ENCODE measurements around the gene PTPRD. TPM values are rescaled to one million over a fixed set of nuclear protein-coding genes. Genes with fewer than 3 reads are reported as not detected.

Gene PTPRD
- total RNA-seq, 1 experiment from 2014 or later = not detected

DNA sequence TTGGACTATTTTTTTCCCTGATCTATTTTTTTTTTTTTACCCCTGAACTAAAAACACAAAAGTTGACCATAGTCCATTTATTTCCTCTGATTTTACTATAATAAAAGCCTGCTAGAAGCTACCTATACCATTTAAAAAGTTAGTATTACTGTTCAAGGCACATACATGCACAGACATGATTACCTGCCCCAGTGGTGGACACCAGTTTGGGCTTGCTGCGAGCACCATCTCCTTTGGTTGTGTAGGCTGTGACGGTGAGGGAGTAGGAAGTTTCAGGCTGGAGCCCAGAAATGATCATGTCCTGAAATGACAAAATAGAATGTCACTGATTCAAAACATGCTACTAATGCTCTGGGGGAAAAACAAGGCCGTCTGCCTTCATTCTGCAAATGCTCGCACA, 2120.1 kb downstream of the PTPRD start:
- Histone ChIP-seq H3K9me3 (ENCODE audit: control insufficient read depth, insufficient read depth, low read depth, low read length) (no peaks in the 10 kb centered on the region), H3K27me3 (ENCODE audit: control insufficient read depth, insufficient read depth, low read length) (no peaks in the 10 kb centered on the region), H3K36me3 (ENCODE audit: control insufficient read depth, insufficient read depth, low read length) (no peaks in the 10 kb centered on the region), H3K27ac (ENCODE audit: low read length) (no peak overlapping the region), H3K4me1 (ENCODE audit: control insufficient read depth, insufficient read depth, low read length) (no peaks in the 10 kb centered on the region), H3K4me3 (ENCODE audit: low read depth in 2 of 2, low read length in 2 of 2) (no peak overlapping the region)
- ATAC-seq (no peak), DNase-seq (ENCODE audit: low read depth, low spot score) (no peak)
- in situ Hi-C loops (cut with HindIII; ENCODE audit: low pct_unique_long_range_greater_than_20kb, low sequenced_read_pairs) (no loop called here), intact Hi-C loops (cut with micrococcal nuclease; ENCODE audit: unreplicated experiment) (no loop called here)
- BruUV-seq (replicated peaks) = no TSS peak
- CTCF ChIA-PET = no interaction called here
- POLR2A ChIA-PET = no interaction called here
- no peak for TF ChIP-seq SIN3A (IDR thresholded peaks at IDR 0.05; ENCODE audit: borderline replicate concordance, insufficient read depth, low read depth, low read length)
- TF ChIP-seq, protein P1, sequence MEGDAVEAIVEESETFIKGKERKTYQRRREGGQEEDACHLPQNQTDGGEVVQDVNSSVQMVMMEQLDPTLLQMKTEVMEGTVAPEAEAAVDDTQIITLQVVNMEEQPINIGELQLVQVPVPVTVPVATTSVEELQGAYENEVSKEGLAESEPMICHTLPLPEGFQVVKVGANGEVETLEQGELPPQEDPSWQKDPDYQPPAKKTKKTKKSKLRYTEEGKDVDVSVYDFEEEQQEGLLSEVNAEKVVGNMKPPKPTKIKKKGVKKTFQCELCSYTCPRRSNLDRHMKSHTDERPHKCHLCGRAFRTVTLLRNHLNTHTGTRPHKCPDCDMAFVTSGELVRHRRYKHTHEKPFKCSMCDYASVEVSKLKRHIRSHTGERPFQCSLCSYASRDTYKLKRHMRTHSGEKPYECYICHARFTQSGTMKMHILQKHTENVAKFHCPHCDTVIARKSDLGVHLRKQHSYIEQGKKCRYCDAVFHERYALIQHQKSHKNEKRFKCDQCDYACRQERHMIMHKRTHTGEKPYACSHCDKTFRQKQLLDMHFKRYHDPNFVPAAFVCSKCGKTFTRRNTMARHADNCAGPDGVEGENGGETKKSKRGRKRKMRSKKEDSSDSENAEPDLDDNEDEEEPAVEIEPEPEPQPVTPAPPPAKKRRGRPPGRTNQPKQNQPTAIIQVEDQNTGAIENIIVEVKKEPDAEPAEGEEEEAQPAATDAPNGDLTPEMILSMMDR (IDR thresholded peaks at IDR 0.05) = no peak
- no peak for TF ChIP-seq POLR2AphosphoS5 (IDR thresholded peaks at IDR 0.05; ENCODE audit: low read depth, low read length)
- TF ChIP-seq, protein P2, sequence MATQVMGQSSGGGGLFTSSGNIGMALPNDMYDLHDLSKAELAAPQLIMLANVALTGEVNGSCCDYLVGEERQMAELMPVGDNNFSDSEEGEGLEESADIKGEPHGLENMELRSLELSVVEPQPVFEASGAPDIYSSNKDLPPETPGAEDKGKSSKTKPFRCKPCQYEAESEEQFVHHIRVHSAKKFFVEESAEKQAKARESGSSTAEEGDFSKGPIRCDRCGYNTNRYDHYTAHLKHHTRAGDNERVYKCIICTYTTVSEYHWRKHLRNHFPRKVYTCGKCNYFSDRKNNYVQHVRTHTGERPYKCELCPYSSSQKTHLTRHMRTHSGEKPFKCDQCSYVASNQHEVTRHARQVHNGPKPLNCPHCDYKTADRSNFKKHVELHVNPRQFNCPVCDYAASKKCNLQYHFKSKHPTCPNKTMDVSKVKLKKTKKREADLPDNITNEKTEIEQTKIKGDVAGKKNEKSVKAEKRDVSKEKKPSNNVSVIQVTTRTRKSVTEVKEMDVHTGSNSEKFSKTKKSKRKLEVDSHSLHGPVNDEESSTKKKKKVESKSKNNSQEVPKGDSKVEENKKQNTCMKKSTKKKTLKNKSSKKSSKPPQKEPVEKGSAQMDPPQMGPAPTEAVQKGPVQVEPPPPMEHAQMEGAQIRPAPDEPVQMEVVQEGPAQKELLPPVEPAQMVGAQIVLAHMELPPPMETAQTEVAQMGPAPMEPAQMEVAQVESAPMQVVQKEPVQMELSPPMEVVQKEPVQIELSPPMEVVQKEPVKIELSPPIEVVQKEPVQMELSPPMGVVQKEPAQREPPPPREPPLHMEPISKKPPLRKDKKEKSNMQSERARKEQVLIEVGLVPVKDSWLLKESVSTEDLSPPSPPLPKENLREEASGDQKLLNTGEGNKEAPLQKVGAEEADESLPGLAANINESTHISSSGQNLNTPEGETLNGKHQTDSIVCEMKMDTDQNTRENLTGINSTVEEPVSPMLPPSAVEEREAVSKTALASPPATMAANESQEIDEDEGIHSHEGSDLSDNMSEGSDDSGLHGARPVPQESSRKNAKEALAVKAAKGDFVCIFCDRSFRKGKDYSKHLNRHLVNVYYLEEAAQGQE (IDR thresholded peaks at IDR 0.05; ENCODE audit: insufficient read depth in 1 of 2, low read depth in 2 of 2, low read length in 1 of 2) = no peak
- no peak for TF ChIP-seq TCF7L2 (IDR thresholded peaks at IDR 0.05; ENCODE audit: low read depth, low read length)

DNA sequence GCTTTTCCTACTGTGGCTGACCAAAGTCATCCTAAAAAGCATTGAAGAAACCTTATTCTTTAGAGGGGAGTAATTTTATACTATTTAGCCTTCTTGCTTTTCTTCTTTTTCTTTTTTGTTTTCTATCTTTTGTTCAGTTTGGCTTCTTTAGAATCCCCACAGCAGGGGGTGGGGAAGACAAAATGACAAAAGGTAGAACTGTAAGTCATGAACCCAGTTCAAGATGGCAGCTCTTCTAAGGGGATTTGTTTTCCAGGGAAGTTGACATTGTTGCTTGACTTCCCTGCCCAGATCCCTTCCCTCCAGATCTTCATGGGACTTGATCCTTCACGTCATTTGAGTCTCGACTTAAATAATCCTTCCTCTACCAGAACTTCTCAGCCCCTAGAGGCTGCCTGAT, 2120.8 kb downstream of the PTPRD start:
- POLR2A ChIA-PET = no interaction called here
- intact Hi-C loops (cut with micrococcal nuclease; ENCODE audit: unreplicated experiment) = no loop called here
- TF ChIP-seq TCF7L2 (IDR thresholded peaks at IDR 0.05; ENCODE audit: low read depth, low read length) = no peak
- TF ChIP-seq, protein P1 (IDR thresholded peaks at IDR 0.05) = no peak
- no peak for TF ChIP-seq SIN3A (IDR thresholded peaks at IDR 0.05; ENCODE audit: borderline replicate concordance, insufficient read depth, low read depth, low read length)
- TF ChIP-seq, protein P2 (IDR thresholded peaks at IDR 0.05; ENCODE audit: insufficient read depth in 1 of 2, low read depth in 2 of 2, low read length in 1 of 2) = no peak
- no peak for TF ChIP-seq POLR2AphosphoS5 (IDR thresholded peaks at IDR 0.05; ENCODE audit: low read depth, low read length)
- CTCF ChIA-PET = no interaction called here
- DNase-seq (ENCODE audit: low read depth, low spot score) (no peak), ATAC-seq (no peak)
- no TSS peak for BruUV-seq (replicated peaks)
- Histone ChIP-seq H3K9me3 (ENCODE audit: control insufficient read depth, insufficient read depth, low read depth, low read length) (no peaks in the 10 kb centered on the region), H3K4me3 (ENCODE audit: low read depth in 2 of 2, low read length in 2 of 2) (no peak overlapping the region), H3K4me1 (ENCODE audit: control insufficient read depth, insufficient read depth, low read length) (no peaks in the 10 kb centered on the region), H3K36me3 (ENCODE audit: control insufficient read depth, insufficient read depth, low read length) (no peaks in the 10 kb centered on the region), H3K27ac (ENCODE audit: low read length) (no peak overlapping the region), H3K27me3 (ENCODE audit: control insufficient read depth, insufficient read depth, low read length) (no peaks in the 10 kb centered on the region)
- in situ Hi-C loops (cut with HindIII; ENCODE audit: low pct_unique_long_range_greater_than_20kb, low sequenced_read_pairs) = no loop called here
